Thyroid gland (tissue), 4 donors: Measurements from ENCODE around the gene KCNH6.

Source experiments
- CTCF ChIP-seq, 6 experiments: fragments of 200-600 bp in 3 of 6; fragments of 450-650 bp in 3 of 6; sonication (generic) in 3 of 6; IDR thresholded peaks; one replicate each; pipeline ENCODE4 v1.5.1; 2016 to 2019; ENCODE audit warnings: antibody characterized with exemption in 6 of 6, mild to moderate bottlenecking in 2 of 6, inconsistent platforms in 1 of 6, moderate library complexity in 1 of 6
- POLR2A ChIP-seq, 2 donors: fragments of 450-650 bp; IDR thresholded peaks; one replicate each; pipeline ENCODE4 v1.6.1; 2017; ENCODE audit warnings: antibody characterized with exemption in 2 of 2, mild to moderate bottlenecking in 2 of 2, moderate library complexity in 1 of 2

DNA sequence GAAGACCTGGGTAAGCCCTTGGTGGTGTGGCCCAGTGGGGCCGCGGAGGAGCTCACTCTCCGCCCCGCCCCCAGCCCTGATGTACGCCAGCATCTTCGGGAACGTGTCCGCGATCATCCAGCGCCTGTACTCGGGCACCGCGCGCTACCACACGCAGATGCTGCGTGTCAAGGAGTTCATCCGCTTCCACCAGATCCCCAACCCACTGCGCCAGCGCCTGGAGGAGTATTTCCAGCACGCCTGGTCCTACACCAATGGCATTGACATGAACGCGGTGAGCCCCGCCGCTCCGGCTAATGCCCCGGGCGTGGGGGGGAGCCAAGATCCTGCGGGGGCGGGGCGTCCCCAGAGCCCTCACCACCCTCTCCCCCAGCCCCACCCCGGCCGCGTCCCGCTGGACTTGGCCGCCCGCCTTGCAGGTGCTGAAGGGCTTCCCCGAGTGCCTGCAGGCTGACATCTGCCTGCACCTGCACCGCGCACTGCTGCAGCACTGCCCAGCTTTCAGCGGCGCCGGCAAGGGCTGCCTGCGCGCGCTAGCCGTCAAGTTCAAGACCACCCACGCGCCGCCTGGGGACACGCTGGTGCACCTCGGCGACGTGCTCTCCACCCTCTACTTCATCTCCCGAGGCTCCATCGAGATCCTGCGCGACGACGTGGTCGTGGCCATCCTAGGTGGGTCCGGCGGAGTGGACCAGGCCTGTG is 15.0 kb downstream of the KCNH6 start:
- TF ChIP-seq POLR2A (IDR thresholded peaks at IDR 0.05) (no peak), CTCF (IDR thresholded peaks at IDR 0.05) (no peak)
